MCF 10A (cell line): ENCODE data around the gene PRKAR1A. TPM values are rescaled to one million over a fixed set of nuclear protein-coding genes. Genes with fewer than 3 reads are reported as not detected.
A peak's percentile ranks its signal among the peaks of the same experiment; 100 is the strongest.

Experiments used
- BruUV-seq: library from RNA; stranded (reverse); fragments of 400-500 nt; replicated peaks from 2 replicates; lab custom pipeline; 2021; lab: Mats Ljungman, UMichigan
- CTCF ChIA-PET: fragments of 300-600 bp; sonication (Branson Sonifier 250); formaldehyde crosslinking; extraction: SDS; loops from one replicate; lab custom pipeline; 2021; ENCODE audit warnings: antibody characterized with exemption, inconsistent platforms; lab: Yijun Ruan, JAX
- POLR2A ChIA-PET: fragments of 300-600, 350-650 bp; sonication (Branson Sonifier 250); formaldehyde crosslinking; extraction: SDS; loops from one replicate; lab custom pipeline; 2020; ENCODE audit warnings: antibody characterized with exemption, inconsistent platforms; lab: Yijun Ruan, JAX
- DNase-seq: peaks from one replicate; pipeline ENCODE4 v3.0.0-alpha.2; 2018; ENCODE audit not compliant: unreplicated experiment
- H3K27ac Mint-ChIP-seq: one replicate; pipeline ENCODE4 v1.8.0; 2022; ENCODE audit warnings: mild to moderate bottlenecking, low read depth, mixed read lengths; ENCODE audit not compliant: unreplicated experiment
- H3K27me3 Mint-ChIP-seq: one replicate; pipeline ENCODE4 v1.8.0; 2022; ENCODE audit warnings: mixed read lengths; ENCODE audit not compliant: insufficient read depth, unreplicated experiment
- H3K36me3 Mint-ChIP-seq: one replicate; pipeline ENCODE4 v1.8.0; 2022; ENCODE audit warnings: mild to moderate bottlenecking, moderate library complexity, mixed read lengths; ENCODE audit not compliant: insufficient read depth, unreplicated experiment
- H3K4me1 Mint-ChIP-seq: one replicate; pipeline ENCODE4 v1.8.0; 2022; ENCODE audit warnings: mixed read lengths; ENCODE audit not compliant: insufficient read depth, unreplicated experiment
- H3K4me3 Mint-ChIP-seq: one replicate; pipeline ENCODE4 v1.8.0; 2022; ENCODE audit warnings: mild to moderate bottlenecking, moderate library complexity, mixed read lengths; ENCODE audit not compliant: unreplicated experiment
- H3K9me3 Mint-ChIP-seq: one replicate; pipeline ENCODE4 v1.8.0; 2022; ENCODE audit warnings: mixed read lengths; ENCODE audit not compliant: unreplicated experiment
- intact Hi-C: fragments of 100-400 bp; cut with micrococcal nuclease; formaldehyde crosslinking; loops from 2 replicates; pipeline ENCODE4 v1.14.1; 2022
- total RNA-seq: library from RNA; stranded (reverse); gene quantifications from 2 replicates; pipeline ENCODE4 v1.2.3, GENCODE V29; 2022
- TF ChIP-seq, protein P1 (sequence below): fragments of 200-600 bp; IDR thresholded peaks from one replicate; pipeline ENCODE4 v1.8.0; 2022; ENCODE audit warnings: antibody characterized with exemption, mild to moderate bottlenecking; ENCODE audit not compliant: unreplicated experiment

PRKAR1A gene
- total RNA-seq, 1 experiment from 2014 or later, result 264 TPM

DNA sequence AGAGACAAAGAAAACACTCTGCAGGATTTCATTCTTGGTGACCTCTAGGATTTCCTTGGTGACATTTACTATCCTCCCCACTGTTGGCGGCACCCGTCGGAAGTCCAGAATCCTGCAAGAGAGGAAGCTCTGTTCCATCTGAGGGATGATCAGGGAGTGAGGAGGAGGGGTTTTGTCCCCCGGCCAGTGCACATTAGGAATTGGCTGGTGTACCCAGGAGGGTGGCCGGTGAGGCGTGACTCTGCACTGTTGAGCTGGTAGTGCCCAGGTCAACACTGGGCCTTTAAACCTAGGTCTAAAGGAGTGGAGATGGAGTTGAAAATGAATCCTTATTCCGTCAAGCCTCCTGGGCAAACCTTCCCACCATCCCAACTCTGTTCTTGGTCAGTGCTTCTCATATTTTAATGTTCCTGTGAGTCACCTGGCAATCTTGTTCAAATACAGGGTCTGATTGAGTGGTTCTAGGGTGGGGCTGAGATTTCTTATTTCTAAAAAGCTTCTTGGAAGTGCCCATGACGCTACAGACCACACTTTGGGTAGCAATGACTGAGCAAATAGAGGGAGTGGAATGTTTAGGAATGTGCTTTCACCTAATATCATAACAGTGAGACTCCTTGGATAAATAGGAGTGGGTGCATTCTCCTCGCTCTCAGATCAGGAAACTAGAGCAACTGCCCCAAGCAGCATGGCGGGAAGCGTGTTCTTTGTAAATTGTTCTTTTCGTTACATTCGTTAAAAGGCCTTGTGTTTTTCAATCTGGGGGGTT lies 30.7 kb downstream of the PRKAR1A start:
- Mint-ChIP-seq H3K36me3 (peaks cover 25% of the 10 kb centered on the region), H3K9me3 (no peaks in the 10 kb centered on the region), H3K27me3 (no peaks in the 10 kb centered on the region), H3K4me3 (no peak overlapping the region), H3K27ac (no peak overlapping the region), H3K4me1 (peaks cover 6% of the 10 kb centered on the region)
- intact Hi-C loops, result no loop called here
- ChIA-PET CTCF (interaction anchor here (1.1 to 1.2 kb wide), 2 partner anchors 22 to 217 kb away, joined by 4 read pairs; no protein-coding TSS in a partner anchor), POLR2A (no interaction called here)
- TF ChIP-seq, protein P1, sequence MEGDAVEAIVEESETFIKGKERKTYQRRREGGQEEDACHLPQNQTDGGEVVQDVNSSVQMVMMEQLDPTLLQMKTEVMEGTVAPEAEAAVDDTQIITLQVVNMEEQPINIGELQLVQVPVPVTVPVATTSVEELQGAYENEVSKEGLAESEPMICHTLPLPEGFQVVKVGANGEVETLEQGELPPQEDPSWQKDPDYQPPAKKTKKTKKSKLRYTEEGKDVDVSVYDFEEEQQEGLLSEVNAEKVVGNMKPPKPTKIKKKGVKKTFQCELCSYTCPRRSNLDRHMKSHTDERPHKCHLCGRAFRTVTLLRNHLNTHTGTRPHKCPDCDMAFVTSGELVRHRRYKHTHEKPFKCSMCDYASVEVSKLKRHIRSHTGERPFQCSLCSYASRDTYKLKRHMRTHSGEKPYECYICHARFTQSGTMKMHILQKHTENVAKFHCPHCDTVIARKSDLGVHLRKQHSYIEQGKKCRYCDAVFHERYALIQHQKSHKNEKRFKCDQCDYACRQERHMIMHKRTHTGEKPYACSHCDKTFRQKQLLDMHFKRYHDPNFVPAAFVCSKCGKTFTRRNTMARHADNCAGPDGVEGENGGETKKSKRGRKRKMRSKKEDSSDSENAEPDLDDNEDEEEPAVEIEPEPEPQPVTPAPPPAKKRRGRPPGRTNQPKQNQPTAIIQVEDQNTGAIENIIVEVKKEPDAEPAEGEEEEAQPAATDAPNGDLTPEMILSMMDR, result no peak
- no TSS peak for BruUV-seq
- no peak for DNase-seq

DNA sequence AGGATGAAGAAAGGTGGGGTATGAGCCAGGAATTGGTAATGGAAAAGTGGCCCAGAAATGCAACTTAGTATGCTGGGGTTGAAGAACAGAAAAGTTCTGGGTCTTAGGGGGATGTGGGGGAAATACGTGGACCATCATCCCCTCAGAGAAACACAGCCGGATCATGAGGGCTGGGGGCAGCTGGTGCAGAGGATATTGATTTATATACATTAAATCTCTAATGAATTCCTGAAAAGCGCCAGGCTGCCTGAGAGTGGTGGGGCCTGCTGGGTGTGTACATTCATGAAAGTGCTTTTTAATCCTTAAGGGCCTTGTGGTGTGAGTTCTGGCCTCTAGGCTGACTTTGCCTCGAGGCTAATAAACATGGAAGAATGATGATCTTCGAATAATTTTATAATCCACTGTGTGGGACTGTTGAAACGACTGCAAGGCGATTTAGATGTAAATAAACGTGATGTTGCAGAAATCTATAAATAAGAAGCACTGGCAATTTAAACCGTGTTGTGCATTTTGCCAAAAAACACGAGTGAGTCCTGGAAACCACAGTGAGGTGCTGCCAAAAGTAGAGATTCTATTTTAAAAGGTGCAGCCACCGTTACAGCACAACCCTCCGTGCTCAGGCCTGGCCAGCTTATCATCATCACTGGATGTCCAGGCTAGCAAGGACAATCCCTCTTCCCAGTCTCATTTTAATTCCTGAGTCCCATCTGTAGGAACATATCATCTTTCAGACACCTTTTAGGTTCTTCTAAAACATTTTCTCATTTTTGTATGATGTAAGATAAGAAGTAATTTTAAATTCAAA lies 32.1 kb downstream of the PRKAR1A start:
- peak overlapping the region; percentile 81 for H3K27ac Mint-ChIP-seq
- no peak for DNase-seq
- BruUV-seq, result no TSS peak
- peaks cover 6% of the 10 kb centered on the region for H3K4me1 Mint-ChIP-seq
- CTCF ChIA-PET, result interaction anchor here (0.5 to 0.6 kb wide), 2 partner anchors 19 to 407 kb away, joined by 3 to 5 read pairs; no protein-coding TSS in a partner anchor
- no peaks in the 10 kb centered on the region for H3K27me3 Mint-ChIP-seq
- no peak overlapping the region for H3K4me3 Mint-ChIP-seq
- peaks cover 15% of the 10 kb centered on the region for H3K36me3 Mint-ChIP-seq
- POLR2A ChIA-PET, result no interaction called here
- H3K9me3 Mint-ChIP-seq, result no peaks in the 10 kb centered on the region
- TF ChIP-seq, protein P1, result no peak
- intact Hi-C loops, result no loop called here

DNA sequence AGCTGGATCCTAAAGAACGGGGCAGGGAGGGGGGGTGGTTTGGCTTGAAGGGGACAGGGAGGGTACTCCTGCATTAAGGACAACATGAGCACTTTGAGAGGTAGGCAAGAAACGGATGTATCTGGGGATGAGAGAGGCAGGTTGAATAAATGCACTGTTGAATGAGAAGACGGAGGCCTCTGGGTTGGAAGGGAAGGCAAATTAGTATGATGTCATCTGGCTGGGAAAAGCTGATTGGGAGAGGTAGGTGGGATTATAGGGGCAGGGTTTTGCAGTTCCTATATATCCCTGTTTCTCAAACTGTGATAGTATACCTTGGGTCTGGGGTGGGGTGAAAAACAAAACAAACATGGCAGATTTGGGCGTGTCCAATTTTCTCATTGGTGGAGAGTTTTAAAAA lies 44.3 kb downstream of the PRKAR1A start:
- Mint-ChIP-seq H3K4me1 (no peaks in the 10 kb centered on the region), H3K9me3 (no peaks in the 10 kb centered on the region), H3K4me3 (no peak overlapping the region), H3K27me3 (no peaks in the 10 kb centered on the region), H3K36me3 (no peaks in the 10 kb centered on the region), H3K27ac (no peak overlapping the region)
- BruUV-seq, result no TSS peak
- intact Hi-C loops, result no loop called here
- POLR2A ChIA-PET, result no interaction called here
- CTCF ChIA-PET, result interaction anchor here (0.5 kb wide), 1 partner anchor 285 kb away, joined by 3 read pairs; no protein-coding TSS in a partner anchor
- no peak for DNase-seq
- TF ChIP-seq, protein P1, result no peak

- ChIA-PET CTCF (no interaction called here), POLR2A (no interaction called here)
- DNase-seq, result no peak
- BruUV-seq, result no TSS peak
- intact Hi-C loops, result no loop called here
- Mint-ChIP-seq H3K4me3 (no peak overlapping the region), H3K27me3 (no peaks in the 10 kb centered on the region), H3K4me1 (peaks cover 1% of the 10 kb centered on the region), H3K27ac (no peak overlapping the region), H3K9me3 (no peaks in the 10 kb centered on the region), H3K36me3 (no peaks in the 10 kb centered on the region)
- TF ChIP-seq, protein P1, result no peak
Measured at GRCh38 chr17:68559316-68559715, 47.1 kb downstream of the PRKAR1A start.
